ENCODE results near the gene UNCX.
"Not testable (repeated sequence)": the region's sequence is repeated elsewhere in the genome, so short reads cannot be mapped to it uniquely, and the experiment has no call there.

The UNCX gene

GRCh38 chr7:1270181-1270580 lies 37.5 kb downstream of the UNCX start:
- intact Hi-C loops (cut with DNase I): no loop called here
- peak in 4 of 10 donors; percentile 16 to 82 (median 60) for DNase-seq

- DNase-seq: peak in 4 of 10 donors; percentile 15 to 54 (median 28)
- intact Hi-C loops (cut with DNase I): no loop called here
Observed at GRCh38 chr7:1271046-1271445, 38.4 kb downstream of the UNCX start.

- peak in 3 of 10 donors; percentile 16 to 22 (median 21) for DNase-seq
- intact Hi-C loops (cut with DNase I): no loop called here
Observed at GRCh38 chr7:1271656-1272055, 39.0 kb downstream of the UNCX start.

GRCh38 chr7:1272136-1272535 lies 39.5 kb downstream of the UNCX start:
- DNase-seq: peak in 3 of 10 donors; percentile 2 to 33 (median 21)
- intact Hi-C loops (cut with DNase I): not testable (repeated sequence)

GRCh38 chr7:1274121-1274875 lies 41.6 kb downstream of the UNCX start:
- intact Hi-C loops (cut with DNase I): no loop called here
- DNase-seq: peak in 3 of 10 donors; percentile 29 to 75 (median 63)

- intact Hi-C loops (cut with DNase I): no loop called here
- DNase-seq: peak in 3 of 10 donors; percentile 52 to 77 (median 71)
Observed at GRCh38 chr7:1274876-1275375, 42.3 kb downstream of the UNCX start.

GRCh38 chr7:1275451-1276381 lies 43.0 kb downstream of the UNCX start:
- intact Hi-C loops (cut with DNase I): no loop called here
- peak in 4 of 10 donors; percentile 23 to 83 (median 64) for DNase-seq

- DNase-seq: peak in 2 of 10 donors; percentile 26
- intact Hi-C loops (cut with DNase I): no loop called here
Observed at GRCh38 chr7:1276626-1277175, 44.0 kb downstream of the UNCX start.

GRCh38 chr7:1278543-1278942 lies 45.9 kb downstream of the UNCX start:
- intact Hi-C loops (cut with DNase I): no loop called here
- DNase-seq: no peak

GRCh38 chr7:1279041-1279440 lies 46.4 kb downstream of the UNCX start:
- intact Hi-C loops (cut with DNase I): no loop called here
- DNase-seq: peak in 2 of 10 donors; percentile 16 to 48

- DNase-seq; intact Hi-C loops (cut with DNase I): not testable (repeated sequence)
Observed at GRCh38 chr7:1279895-1280294, 47.2 kb downstream of the UNCX start.

GRCh38 chr7:1281068-1281467 lies 48.4 kb downstream of the UNCX start:
- peak in 2 of 10 donors; percentile 39 to 46 for DNase-seq
- intact Hi-C loops (cut with DNase I): no loop called here

GRCh38 chr7:1282679-1283078 lies 50.0 kb downstream of the UNCX start:
- intact Hi-C loops (cut with DNase I): no loop called here
- DNase-seq: peak in 3 of 10 donors; percentile 1 to 26 (median 16)

- peak in 2 of 10 donors; percentile 10 to 22 for DNase-seq
- intact Hi-C loops (cut with DNase I): no loop called here
Observed at GRCh38 chr7:1283337-1283736, 50.7 kb downstream of the UNCX start.

GRCh38 chr7:1283941-1284742 lies 51.5 kb downstream of the UNCX start:
- intact Hi-C loops (cut with DNase I): no loop called here
- peak in 4 of 10 donors; percentile 20 to 75 (median 55) for DNase-seq

GRCh38 chr7:1284743-1285458 lies 52.2 kb downstream of the UNCX start:
- peak in 4 of 10 donors; percentile 26 to 73 (median 64) for DNase-seq
- intact Hi-C loops (cut with DNase I): no loop called here

GRCh38 chr7:1285556-1286301 lies 53.1 kb downstream of the UNCX start:
- peak in 4 of 10 donors; percentile 18 to 84 (median 67) for DNase-seq
- intact Hi-C loops (cut with DNase I): no loop called here
